Ramos (cell line): ENCODE measurements around the gene INPP4B.
"Not testable (repeated sequence)": the region's sequence is repeated elsewhere in the genome, so short reads cannot be mapped to it uniquely, and the experiment has no call there.

Experiments used
- in situ Hi-C: fragments of 300-500 bp; cut with MboI; formaldehyde crosslinking; loops from one replicate; pipeline ENCODE4 v1.14.3; 2022; ENCODE audit warnings: low sequenced_read_pairs; ENCODE audit not compliant: unreplicated experiment

Gene INPP4B

GRCh38 chr4:142826503-142827241, 19.4 kb downstream of the INPP4B start:
- in situ Hi-C loops = no loop called here

DNA sequence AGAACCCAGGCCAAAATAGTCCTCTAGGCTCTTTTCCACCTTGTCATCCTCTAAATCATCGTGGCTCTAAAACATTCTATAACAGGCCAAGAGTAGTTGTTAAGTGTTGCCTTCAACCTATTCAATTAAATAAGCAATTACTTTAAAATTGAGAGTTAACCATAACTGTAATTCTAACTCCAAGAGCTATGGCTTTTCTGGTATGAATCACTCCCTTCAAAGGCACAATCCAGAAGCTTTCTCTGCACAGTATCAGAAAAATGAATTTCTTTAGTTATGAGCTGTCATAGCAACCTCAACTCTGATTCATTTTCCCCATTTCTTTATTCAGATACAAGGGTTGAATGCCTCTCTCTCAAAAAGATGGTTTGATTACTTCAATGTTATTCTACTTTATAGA, 21.7 kb downstream of the INPP4B start:
- in situ Hi-C loops = no loop called here

DNA sequence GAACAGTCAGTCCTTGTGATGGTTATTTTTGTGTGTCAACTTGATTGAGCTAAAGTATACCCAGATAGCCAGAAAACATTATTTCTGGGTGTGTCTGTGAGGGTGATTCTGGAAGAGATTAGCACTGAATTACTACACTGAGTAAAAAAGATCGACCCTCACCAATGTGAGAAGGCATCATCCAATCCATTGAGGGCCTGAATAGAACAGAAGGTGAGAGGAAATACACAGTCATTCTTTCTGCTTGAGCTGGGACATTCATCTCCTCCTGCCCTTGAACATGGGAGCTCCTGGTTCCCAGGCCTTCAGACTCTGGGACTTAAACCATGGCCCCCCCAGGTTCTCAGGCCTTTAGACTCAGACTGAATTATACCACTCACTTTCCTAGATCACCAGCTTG, 22.3 kb downstream of the INPP4B start:
- in situ Hi-C loops = no loop called here

- in situ Hi-C loops = no loop called here
Measured at GRCh38 chr4:142818476-142818875, 27.6 kb downstream of the INPP4B start.

DNA sequence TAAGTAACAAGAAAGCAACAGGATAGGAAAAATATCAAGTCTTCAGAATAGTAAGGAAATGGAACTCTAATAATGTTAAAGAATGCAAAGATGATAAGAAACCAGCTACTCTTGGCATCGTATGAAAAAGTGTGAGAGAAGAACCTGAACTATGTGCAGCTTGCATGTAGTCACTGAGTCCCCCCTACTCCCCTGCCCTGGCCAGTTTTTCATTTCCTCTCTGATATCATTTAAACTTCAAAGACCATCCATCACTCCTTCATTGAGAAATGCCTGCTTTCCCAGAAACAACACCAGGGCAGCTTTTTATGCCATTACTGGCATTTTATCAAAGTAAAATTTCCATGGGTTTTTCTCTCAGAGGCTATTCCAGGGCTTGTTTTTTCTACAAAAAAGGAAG, 28.1 kb downstream of the INPP4B start:
- in situ Hi-C loops = no loop called here

GRCh38 chr4:142817442-142817841, 28.7 kb downstream of the INPP4B start:
- in situ Hi-C loops = no loop called here

GRCh38 chr4:142815834-142816233, 30.3 kb downstream of the INPP4B start:
- in situ Hi-C loops = no loop called here

DNA sequence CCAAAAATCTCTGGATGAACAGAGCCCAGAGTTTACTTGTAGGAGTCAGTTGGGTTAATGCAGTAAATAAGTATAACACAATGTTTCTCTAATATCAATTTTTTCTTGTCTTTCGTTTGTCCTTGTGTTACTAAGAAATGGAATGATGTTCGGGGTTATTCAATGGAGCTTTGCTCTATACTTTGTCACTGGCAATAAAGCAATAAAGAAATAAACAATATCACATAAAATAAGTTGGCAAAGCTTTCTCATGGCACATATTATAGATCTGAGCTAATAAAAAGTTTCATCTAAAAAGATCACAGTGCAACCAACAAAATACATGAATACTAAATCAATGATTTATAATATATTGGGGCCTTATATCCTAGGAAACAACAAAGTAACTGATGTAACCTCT, 32.7 kb downstream of the INPP4B start:
- in situ Hi-C loops = no loop called here

DNA sequence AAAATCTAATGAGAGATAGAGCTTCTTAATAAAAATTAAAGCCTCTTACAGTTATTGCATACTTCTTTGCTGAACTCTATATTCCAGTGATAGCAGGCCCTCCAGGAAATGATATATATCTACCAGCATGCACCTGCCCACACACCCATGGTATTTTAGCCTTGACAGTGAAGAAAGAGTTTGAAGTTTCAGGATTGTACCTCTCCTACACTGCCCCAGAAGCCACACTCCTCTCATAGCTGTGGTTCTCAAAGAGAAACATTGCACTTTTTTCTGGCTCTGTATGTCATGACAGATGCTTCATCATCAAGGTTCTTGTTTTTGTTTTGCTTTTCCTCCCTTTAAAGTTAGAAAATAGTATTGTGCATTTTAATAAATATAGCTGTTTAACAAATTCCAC, 34.0 kb downstream of the INPP4B start:
- in situ Hi-C loops = no loop called here

GRCh38 chr4:142811034-142811433, 35.1 kb downstream of the INPP4B start:
- in situ Hi-C loops = no loop called here

DNA sequence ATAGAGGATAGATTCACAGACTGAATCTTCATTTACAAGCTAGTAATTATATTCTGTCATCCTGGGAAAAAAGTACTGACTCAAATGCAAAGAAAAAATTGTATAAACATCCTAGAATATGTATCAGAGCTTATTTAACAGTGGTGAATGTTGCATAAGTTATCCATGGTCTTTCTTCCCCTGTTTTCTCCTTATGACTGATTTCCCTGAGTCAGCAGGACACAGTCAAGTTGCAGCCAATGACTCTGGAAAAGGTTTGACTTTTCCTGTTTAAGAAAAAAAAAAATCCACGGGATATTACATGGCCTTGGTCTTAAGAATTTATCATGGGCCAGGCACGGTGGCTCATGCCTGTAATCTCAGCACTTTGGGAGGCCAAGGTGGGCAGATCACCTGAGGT, 36.5 kb downstream of the INPP4B start:
- in situ Hi-C loops = no loop called here

DNA sequence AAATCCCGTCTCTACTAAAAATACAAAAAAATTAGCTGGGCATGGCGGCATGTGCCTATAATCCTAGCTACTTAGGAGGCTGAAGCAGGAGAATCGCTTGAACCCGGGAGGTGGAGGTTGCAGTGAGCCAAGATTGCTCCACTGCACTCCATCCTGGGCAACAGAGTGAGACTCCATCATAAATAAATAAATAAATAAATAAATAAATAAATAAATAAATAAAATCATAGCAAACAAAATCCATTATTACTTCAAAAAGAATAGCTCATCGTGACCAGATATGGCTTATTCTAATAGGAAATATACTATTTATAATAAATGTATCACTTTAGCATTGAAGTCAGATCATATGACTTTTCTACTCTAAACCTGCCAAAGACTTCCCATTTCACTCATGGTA, 42.2 kb downstream of the INPP4B start:
- in situ Hi-C loops = not testable (repeated sequence)

GRCh38 chr4:142801966-142802365, 44.1 kb downstream of the INPP4B start:
- in situ Hi-C loops = no loop called here

DNA sequence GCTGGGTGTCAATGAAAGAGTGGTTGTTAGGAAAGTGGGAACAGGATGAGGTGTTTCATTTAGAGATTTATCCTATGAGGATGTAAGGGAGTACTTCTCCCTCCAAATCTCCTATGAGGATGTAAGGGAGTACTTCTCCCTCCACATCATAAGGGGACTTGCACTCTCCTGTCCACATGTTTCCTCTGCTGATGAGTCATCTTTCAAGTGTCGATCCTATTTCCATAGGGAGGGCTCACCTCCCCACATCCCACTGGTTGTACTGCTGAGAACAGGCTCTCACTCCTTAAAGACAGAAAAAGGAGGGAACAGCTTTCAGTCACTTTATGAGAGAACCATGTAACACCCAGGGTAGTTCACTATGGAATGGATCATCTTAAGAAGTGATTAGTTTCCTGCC, 65.0 kb downstream of the INPP4B start:
- in situ Hi-C loops = no loop called here

GRCh38 chr4:142778900-142779299, 67.2 kb downstream of the INPP4B start:
- in situ Hi-C loops = no loop called here

DNA sequence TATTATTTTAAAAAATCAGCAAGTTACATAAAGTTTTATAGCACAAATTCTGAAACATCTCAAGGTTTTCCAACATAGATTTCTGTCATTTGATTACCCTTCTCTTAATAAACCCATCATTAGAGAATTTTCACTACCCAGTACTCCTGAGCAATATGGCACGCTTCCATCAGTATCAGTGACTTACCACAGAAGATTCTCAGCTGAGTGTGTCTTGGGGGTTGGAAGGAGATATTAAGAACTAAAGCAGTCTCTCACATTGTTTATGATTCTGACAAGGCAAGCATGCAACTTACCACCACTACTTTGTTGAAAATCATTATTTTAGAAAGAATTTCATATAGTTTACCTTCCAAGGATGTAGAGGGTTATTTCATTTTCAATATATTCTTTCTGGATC, 67.7 kb downstream of the INPP4B start:
- in situ Hi-C loops = no loop called here

GRCh38 chr4:142777045-142777743, 68.9 kb downstream of the INPP4B start:
- in situ Hi-C loops = no loop called here

DNA sequence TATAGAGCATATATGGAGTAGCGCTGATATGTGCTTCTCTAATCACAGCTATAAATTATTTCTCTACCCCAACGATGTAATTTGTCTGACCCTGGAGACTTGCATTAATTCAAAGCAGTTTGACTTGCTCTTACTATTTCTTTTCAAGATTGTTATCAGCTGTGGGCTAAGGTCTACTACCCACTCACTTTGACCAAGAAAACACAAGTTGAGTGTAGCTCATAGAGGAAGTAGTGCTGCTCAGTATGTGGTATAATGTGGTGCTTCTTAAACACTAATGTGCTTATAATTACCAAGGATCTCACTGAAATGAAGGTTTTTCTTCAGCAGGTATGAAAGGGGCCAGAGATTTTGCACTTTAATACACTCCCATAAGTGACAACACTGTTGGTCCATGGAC, 70.1 kb downstream of the INPP4B start:
- in situ Hi-C loops = no loop called here

- in situ Hi-C loops = no loop called here
Measured at GRCh38 chr4:142773505-142773904, 72.6 kb downstream of the INPP4B start.

GRCh38 chr4:142762280-142762679, 83.8 kb downstream of the INPP4B start:
- in situ Hi-C loops = no loop called here

- in situ Hi-C loops = no loop called here
Measured at GRCh38 chr4:142752202-142752786, 93.8 kb downstream of the INPP4B start.
